IMR-90 (cell line): ENCODE measurements around the gene CHMP1B. TPM values are rescaled to one million over a fixed set of nuclear protein-coding genes. Genes with fewer than 3 reads are reported as not detected.

Source experiments
- ATAC-seq: fragments of 200-7000 bp; cut with Tn5 transposase; 2 replicates; pipeline ENCODE4 v1.9.1; 2020; ENCODE audit warnings: low read depth, mild to moderate bottlenecking, moderate library complexity
- BruUV-seq: library from RNA; stranded (reverse); fragments of 400-500 nt; replicated peaks from 2 replicates; lab custom pipeline; 2021; lab: Mats Ljungman, UMichigan
- CTCF ChIA-PET: fragments of 300-600 bp; formaldehyde crosslinking; extraction: SDS; loops from one replicate; lab custom pipeline; 2021; ENCODE audit warnings: antibody characterized with exemption; lab: Yijun Ruan, JAX
- POLR2A ChIA-PET: fragments of 300-600 bp; sonication (Branson Sonifier 250); formaldehyde crosslinking; loops from one replicate; lab custom pipeline; 2022; ENCODE audit warnings: antibody characterized with exemption; ENCODE audit not compliant: unreplicated experiment; lab: Charles Lee
- DNase-seq: peaks from one replicate; pipeline ENCODE4 v3.0.0; 2013
- H2AFZ ChIP-seq: replicated peaks from 2 replicates; pipeline ENCODE3; 2013; ENCODE audit warnings: low read length, mild to moderate bottlenecking; ENCODE audit not compliant: poor library complexity
- H2AK5ac ChIP-seq: 2 replicates; pipeline ENCODE4 v1.6.1; 2013; ENCODE audit warnings: low read depth, low read length, inconsistent platforms
- H2AK9ac ChIP-seq: replicated peaks from 2 replicates; pipeline ENCODE3; 2013; ENCODE audit warnings: mild to moderate bottlenecking, low read depth, low read length, moderate library complexity; ENCODE audit not compliant: poor library complexity
- H2BK120ac ChIP-seq: 2 replicates; pipeline ENCODE4 v1.6.1; 2013; ENCODE audit warnings: low read depth, low read length, inconsistent platforms
- H2BK15ac ChIP-seq: 3 replicates; pipeline ENCODE4 v1.6.1; 2013; ENCODE audit warnings: low read depth, low read length, inconsistent platforms
- H2BK20ac ChIP-seq: 2 replicates; pipeline ENCODE4 v1.6.1; 2013; ENCODE audit warnings: low read depth, mild to moderate bottlenecking, inconsistent platforms, low read length, moderate library complexity
- H2BK5ac ChIP-seq: 2 replicates; pipeline ENCODE4 v1.6.1; 2013; ENCODE audit warnings: mild to moderate bottlenecking, low read depth, low read length, inconsistent platforms; ENCODE audit not compliant: poor library complexity, severe bottlenecking
- H3K14ac ChIP-seq: replicated peaks from 2 replicates; pipeline ENCODE4 v1.6.1; 2013; ENCODE audit warnings: low read depth, low read length, inconsistent platforms
- H3K18ac ChIP-seq: 2 replicates; pipeline ENCODE4 v1.6.1; 2013; ENCODE audit warnings: low read depth, low read length, control low read depth
- H3K23ac ChIP-seq: 2 replicates; pipeline ENCODE4 v1.6.1; 2013; ENCODE audit warnings: low read depth, low read length, inconsistent platforms
- H3K27ac ChIP-seq: 2 replicates; pipeline ENCODE4 v1.5.1; 2013; ENCODE audit warnings: mild to moderate bottlenecking, control low read depth, low read length; ENCODE audit not compliant: insufficient read depth
- H3K27me3 ChIP-seq: 2 replicates; pipeline ENCODE4 v1.6.1; 2013; ENCODE audit warnings: low read length; ENCODE audit not compliant: control insufficient read depth, insufficient read depth
- H3K36me3 ChIP-seq: 2 replicates; pipeline ENCODE4 v1.6.1; 2013; ENCODE audit warnings: low read length, mixed read lengths; ENCODE audit not compliant: control insufficient read depth, insufficient read depth
- H3K4ac ChIP-seq: 2 replicates; pipeline ENCODE4 v1.6.1; 2013; ENCODE audit warnings: low read depth, low read length, inconsistent platforms
- H3K4me1 ChIP-seq: 2 replicates; pipeline ENCODE4 v1.6.1; 2013; ENCODE audit warnings: low read length, mixed read lengths; ENCODE audit not compliant: control insufficient read depth, insufficient read depth
- H3K4me2 ChIP-seq: 2 replicates; pipeline ENCODE4 v1.6.1; 2013; ENCODE audit warnings: low read depth, mild to moderate bottlenecking, control low read depth, low read length, moderate library complexity
- H3K4me3 ChIP-seq: 2 replicates; pipeline ENCODE4 v1.5.1; 2013; ENCODE audit warnings: low read depth, mild to moderate bottlenecking, control low read depth, low read length, moderate library complexity; ENCODE audit not compliant: insufficient read depth
- H3K56ac ChIP-seq: 2 replicates; pipeline ENCODE4 v1.6.1; 2013; ENCODE audit warnings: low read length, inconsistent platforms; ENCODE audit not compliant: insufficient read depth; ENCODE audit errors: extremely low read depth
- H3K79me1 ChIP-seq, 2 experiments: 2 replicates each; pipeline ENCODE4 v1.6.1; 2013; ENCODE audit warnings: low read length in 2 of 2, inconsistent platforms in 1 of 2, low read depth in 1 of 2
- H3K9ac ChIP-seq: 2 replicates; pipeline ENCODE4 v1.6.1; 2013; ENCODE audit warnings: low read depth, low read length, control low read depth
- H3K9me1 ChIP-seq: 2 replicates; pipeline ENCODE4 v1.6.1; 2013; ENCODE audit warnings: low read length, inconsistent platforms; ENCODE audit not compliant: insufficient read depth
- H3K9me3 ChIP-seq: 2 replicates; pipeline ENCODE4 v1.6.1; 2013; ENCODE audit warnings: low read length; ENCODE audit not compliant: control insufficient read depth, insufficient read depth
- H4K20me1 ChIP-seq: 2 replicates; pipeline ENCODE4 v1.6.1; 2013; ENCODE audit warnings: low read length, inconsistent platforms; ENCODE audit not compliant: insufficient read depth
- H4K5ac ChIP-seq: 2 replicates; pipeline ENCODE4 v1.6.1; 2013; ENCODE audit warnings: mild to moderate bottlenecking, low read depth, low read length, control low read depth
- H4K8ac ChIP-seq, 2 experiments: 2 replicates each; pipeline ENCODE4 v1.6.1; 2013; ENCODE audit warnings: low read depth in 2 of 2, low read length in 2 of 2, control low read depth in 1 of 2, inconsistent platforms in 1 of 2
- H4K91ac ChIP-seq: 2 replicates; pipeline ENCODE4 v1.6.1; 2013; ENCODE audit warnings: low read depth, low read length, inconsistent platforms; ENCODE audit not compliant: insufficient read depth
- ELK1 ChIP-seq: fragments of 150-350 bp; IDR thresholded peaks from 2 replicates; pipeline ENCODE4 v1.6.1; 2016; ENCODE audit warnings: low read depth, mild to moderate bottlenecking, low read length, moderate library complexity, borderline replicate concordance
- RAD21 ChIP-seq: IDR thresholded peaks from 2 replicates; pipeline ENCODE4 v1.6.1; 2012; ENCODE audit warnings: low read length, improper control_type of control experiment
- WGBS, 2 experiments: methylation state at CpG; one replicate each; pipeline versions ENCODE4 v1.1.5 to v1.1.7; 2013; ENCODE audit warnings: missing lambda C conversion rate in 2 of 2; ENCODE audit not compliant: insufficient read length in 1 of 2; ENCODE audit errors: extremely low coverage in 2 of 2; 5-methylcytosine and 5-hydroxymethylcytosine counted together
- dilution Hi-C: fragments of 300-500 bp; cut with HindIII; formaldehyde crosslinking; loops from one replicate; pipeline ENCODE4 v1.14.3; 2018; ENCODE audit warnings: low sequenced_read_pairs; ENCODE audit not compliant: unreplicated experiment
- in situ Hi-C: fragments of 300-500 bp; cut with MboI; formaldehyde crosslinking; loops from 3 replicates; pipeline ENCODE4 v1.14.3; 2019; ENCODE audit warnings: low sequenced_read_pairs, inconsistent platforms, mixed read lengths
- intact Hi-C: fragments of 100-400 bp; cut with micrococcal nuclease; formaldehyde crosslinking; loops from 2 replicates; pipeline ENCODE4 v1.10.0; 2022
- polyA plus RNA-seq, 3 experiments: library from polyadenylated mRNA; depleted of rRNA; stranded (reverse); fragments of >200 nt; gene quantifications; 2 replicates each; pipeline ENCODE4 v1.2.3, GENCODE V29; 2012; ENCODE audit warnings: low replicate concordance in 1 of 3
- total RNA-seq: library from RNA; depleted of rRNA; stranded (reverse); fragments of >200 nt; gene quantifications from 2 replicates; pipeline ENCODE4 v1.2.3, GENCODE V29; 2012

Gene CHMP1B
- total and polyA plus RNA-seq, 2 of the 4 experiments (the other 2 are of a cell fraction) = 21.1 to 39.4 TPM

GRCh38 chr18:11840493-11840892, 10.7 kb upstream of the CHMP1B start:
- Histone ChIP-seq H3K56ac (no peak overlapping the region), H3K23ac (no peak overlapping the region), H3K4me2 (no peak overlapping the region), H4K91ac (no peak overlapping the region), H2BK15ac (no peak overlapping the region), H2BK120ac (no peak overlapping the region), H3K27ac (no peak overlapping the region), H3K4ac (no peak overlapping the region), H3K9me3 (no peaks in the 10 kb centered on the region), H2AFZ (no peak overlapping the region), H3K79me1 (no peaks in the 10 kb centered on the region), H2BK5ac (no peak overlapping the region), H4K20me1 (no peaks in the 10 kb centered on the region), H3K14ac (no peak overlapping the region), H3K36me3 (no peaks in the 10 kb centered on the region), H2AK9ac (no peak overlapping the region), H2BK20ac (no peak overlapping the region), H3K18ac (no peak overlapping the region), H3K9ac (no peak overlapping the region), H3K4me1 (no peaks in the 10 kb centered on the region), H4K5ac (no peak overlapping the region), H3K4me3 (no peak overlapping the region), H3K27me3 (no peaks in the 10 kb centered on the region), H4K8ac (no peak overlapping the region), H3K9me1 (no peaks in the 10 kb centered on the region), H2AK5ac (no peak overlapping the region)
- POLR2A ChIA-PET = no interaction called here
- no TSS peak for BruUV-seq
- no CpG with 5 or more reads among the region's 6 CpGs for WGBS, 2 experiments
- ATAC-seq = no peak
- no peak for DNase-seq
- TF ChIP-seq ELK1 = no peak
- no peak for TF ChIP-seq RAD21
- CTCF ChIA-PET = no interaction called here
- intact Hi-C loops (no loop called here), in situ Hi-C loops (no loop called here), dilution Hi-C loops (no loop called here)
